GM11168 (cell line): Measurements from ENCODE around the gene MAP2K2.
"Not testable (repeated sequence)": the region's sequence is repeated elsewhere in the genome, so short reads cannot be mapped to it uniquely, and the experiment has no call there.

Source experiments
- in situ Hi-C: fragments of 300-500 bp; cut with MboI; formaldehyde crosslinking; loops from one replicate; pipeline ENCODE4 v1.12.0; 2022; ENCODE audit warnings: low sequenced_read_pairs; ENCODE audit not compliant: unreplicated experiment

The MAP2K2 gene

DNA sequence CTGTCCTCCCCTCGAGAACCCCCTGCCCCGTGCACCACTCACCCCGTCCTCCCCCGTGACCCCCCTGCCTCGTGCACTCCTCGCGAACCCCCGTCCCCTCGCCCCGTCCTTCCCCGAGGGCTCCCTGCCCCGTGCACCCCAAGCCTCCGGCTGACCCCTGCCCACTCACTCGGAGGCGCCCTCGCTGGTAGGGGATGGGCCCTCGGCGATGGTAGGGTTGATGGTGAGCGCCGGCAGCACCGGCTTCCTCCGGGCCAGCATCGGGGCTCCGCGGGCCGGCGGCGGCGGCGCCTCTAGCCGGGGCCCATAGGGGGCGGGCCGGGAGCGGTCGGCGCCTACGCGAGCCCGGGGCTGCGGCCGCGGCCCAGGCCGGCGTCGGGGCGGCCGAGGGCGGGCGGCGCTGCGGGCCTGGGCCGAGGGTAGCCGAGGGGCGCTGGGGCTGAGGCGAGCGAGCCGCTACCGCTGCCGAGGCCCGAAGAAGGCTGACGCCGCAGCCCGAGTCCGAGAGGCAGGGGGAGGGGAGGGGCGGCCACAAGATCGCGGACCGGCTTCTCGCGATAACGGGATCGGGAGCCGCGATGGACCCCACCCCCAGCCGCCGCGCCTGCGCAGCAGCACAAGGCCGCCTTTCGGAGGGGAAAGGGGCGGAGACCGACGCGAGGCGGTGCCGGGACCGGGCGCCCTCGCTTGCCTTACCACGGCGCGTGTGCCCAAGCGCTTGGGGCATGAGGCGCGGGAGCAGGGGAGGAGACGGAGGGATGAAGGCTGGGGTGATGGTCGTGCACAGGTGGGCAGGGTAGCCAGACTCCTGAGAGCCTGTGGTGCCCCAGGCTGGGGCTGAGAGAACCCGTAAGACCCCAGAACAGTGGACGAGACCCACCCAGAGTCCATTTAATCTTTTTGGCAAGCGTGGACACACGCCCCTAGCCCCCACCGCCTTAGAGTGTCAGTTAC is at the start of gene MAP2K2:
Gene MAP2K2 (minus strand): TSS at position 508 of the 954 bp plus-strand sequence. CDS start 247 bp downstream, at position 261.
- in situ Hi-C loops = no loop called here

DNA sequence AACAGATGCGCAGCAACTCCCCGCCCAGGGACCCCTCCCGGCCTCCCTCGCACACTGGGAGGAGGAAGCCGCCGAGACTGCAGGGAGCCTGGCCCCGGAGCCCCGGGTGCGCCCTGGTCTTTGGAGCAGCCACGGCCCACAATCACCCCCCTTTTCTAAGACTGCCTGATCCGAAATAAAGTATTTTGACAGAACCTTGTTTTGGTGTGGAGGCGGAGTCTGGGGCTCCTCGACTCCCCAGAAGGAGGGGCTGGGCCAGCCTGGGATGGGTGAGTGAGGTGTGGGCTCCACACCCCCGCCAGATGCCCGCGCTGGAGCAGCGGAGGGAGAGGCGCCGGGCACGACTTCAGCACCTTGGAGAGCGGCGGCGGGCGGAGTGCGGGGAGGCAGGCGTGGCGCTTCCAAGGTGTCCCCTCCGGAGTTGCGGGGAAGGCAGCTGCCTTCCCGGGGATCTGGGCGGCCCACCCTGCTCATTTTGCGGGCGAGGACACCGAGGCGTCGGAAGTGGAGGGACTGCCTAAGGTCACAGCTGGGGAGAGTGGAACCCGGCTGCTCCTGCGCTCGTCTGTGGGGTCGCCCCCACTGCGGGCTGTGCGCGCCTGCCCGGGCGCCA is 49.0 kb upstream of the MAP2K2 start:
- in situ Hi-C loops = no loop called here

DNA sequence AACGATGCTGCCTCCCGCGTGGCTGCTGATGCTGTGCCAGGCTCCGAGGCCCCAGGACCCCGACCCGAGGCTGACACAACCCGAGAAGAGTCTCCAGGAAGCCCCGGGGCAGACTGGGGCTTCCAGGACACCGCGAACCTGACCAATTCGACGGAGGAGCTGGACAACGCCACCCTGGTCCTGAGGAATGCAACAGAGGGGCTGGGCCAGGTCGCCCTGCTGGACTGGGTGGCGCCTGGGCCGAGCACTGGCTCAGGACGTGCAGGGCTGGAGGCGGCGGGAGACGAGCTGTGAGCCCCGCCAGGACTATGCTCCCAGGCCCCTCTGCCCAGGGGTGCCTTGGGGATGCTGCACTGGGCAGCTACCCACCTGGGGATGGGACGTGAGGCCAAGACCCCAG is 47.8 kb upstream of the MAP2K2 start:
- in situ Hi-C loops = no loop called here

DNA sequence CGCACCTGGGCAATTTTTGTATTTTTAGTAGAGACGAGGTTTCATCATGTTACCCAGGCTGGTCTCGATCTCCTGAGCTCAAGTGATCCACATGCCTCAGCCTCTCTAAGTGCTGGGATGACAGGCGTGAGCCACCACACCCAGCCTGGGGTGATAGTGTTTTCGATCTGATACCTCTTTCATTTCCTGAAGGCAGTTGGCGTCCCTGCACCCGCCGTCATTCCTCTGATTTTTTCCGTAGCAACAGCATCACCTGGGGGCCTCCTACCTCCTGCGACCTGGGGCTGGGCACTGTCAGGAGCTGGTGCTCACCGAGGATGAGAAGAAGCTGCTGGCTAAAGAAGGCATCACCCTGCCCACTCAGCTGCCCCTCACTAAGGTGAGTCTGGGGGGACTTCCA is 40.3 kb upstream of the MAP2K2 start:
- in situ Hi-C loops = no loop called here

DNA sequence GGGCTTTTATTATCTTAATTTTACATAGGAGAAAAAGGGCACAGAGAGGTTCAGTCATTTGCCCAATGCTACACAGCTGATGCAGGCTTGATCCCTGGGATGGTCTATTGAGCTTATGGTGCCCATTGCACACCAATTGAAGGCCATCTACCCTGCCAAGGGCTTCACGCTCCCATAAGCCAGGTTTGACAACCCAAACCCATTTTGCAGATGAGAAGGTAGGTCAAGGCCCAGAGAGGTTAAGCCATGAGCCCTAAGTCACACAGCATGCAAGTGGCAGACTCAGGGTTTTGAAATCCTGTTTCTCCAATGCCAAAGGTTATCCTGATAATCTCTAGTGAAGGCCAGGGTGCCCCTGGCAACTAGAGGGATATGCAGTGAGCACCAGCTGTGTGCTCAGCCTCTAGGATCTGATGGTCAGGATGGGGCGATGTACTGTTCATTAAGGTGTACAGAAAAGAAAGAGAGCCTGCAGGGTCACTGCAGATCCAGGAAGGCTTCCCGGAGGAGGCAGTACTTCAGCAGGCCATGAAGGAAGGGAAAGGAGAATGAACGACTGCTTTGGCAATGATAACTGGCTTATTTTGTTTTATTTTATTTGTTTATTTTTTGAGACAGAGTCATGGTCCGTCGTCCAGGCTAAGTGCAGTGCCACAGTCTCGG is 37.6 kb upstream of the MAP2K2 start:
- in situ Hi-C loops = no loop called here

DNA sequence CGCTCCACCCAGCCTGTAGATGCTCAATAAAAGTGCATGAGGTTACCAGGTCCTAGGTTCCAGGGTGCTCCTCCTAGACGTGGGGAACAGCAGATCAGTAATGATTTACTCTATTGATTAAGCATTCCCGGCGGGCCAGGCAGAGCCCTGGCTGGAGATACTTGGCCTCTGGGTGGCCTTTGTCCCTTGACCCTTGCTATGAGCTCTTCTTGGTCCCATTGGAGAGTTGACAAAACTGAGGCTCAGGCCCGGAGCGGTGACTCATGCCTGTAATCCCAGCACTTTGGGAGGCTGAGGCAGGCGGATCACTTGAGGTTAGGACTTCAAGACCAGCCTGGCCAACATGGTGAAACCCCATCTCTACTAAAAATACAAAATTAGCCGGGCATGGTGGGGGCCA is 34.0 kb upstream of the MAP2K2 start:
- in situ Hi-C loops = not testable (repeated sequence)

DNA sequence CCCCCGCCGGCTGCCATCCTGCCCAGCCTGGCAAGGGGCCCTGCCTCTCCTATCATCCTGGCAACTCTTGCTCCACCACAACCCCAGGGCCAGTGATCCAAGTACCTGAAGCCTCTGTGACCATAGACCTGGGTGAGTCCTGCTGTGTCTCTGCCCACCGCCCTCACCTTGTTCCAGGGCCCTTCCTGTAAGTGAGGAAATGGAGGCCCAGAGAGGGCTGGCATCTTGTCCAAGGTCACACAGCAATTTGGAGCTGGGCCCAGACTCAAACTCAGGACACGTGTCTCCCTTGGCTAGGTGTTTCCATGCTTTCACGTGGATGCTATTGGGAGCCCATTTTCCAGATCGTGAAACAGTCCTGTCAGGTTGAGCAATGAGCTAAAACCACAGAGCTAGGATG is 33.2 kb upstream of the MAP2K2 start:
- in situ Hi-C loops = no loop called here

DNA sequence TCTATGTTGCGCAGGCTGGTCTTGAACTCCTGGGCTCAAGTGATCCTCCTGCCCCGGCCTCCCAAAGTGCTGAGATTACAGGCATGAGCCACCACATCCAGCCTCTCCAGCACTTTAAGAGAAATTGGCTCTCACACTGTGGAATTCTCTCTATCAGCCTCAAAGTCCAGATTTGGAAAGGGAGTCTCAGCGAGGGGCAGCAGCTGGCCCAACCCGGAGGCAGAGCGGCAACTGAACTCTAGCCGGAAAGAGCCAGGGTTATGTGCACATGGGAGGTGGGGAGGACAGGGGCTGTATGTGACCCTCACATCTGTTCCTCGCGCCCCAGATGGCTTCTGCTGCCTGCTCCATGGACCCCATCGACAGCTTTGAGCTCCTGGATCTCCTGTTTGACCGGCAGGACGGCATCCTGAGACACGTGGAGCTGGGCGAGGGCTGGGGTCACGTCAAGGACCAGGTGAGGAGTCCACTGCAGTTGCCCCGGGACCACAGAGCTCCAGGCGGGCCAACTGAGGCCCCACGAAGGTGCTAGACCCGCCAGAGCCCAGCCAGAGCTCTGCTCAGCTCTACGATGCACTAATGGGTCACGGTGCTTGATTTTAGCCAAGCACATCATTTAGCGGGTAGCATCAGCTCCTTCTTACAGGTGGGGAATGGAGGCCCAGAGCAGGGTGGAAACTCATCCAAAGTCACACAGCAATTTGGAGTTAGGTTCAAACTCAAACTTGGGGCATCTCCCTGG is 30.8 kb upstream of the MAP2K2 start:
- in situ Hi-C loops = no loop called here

DNA sequence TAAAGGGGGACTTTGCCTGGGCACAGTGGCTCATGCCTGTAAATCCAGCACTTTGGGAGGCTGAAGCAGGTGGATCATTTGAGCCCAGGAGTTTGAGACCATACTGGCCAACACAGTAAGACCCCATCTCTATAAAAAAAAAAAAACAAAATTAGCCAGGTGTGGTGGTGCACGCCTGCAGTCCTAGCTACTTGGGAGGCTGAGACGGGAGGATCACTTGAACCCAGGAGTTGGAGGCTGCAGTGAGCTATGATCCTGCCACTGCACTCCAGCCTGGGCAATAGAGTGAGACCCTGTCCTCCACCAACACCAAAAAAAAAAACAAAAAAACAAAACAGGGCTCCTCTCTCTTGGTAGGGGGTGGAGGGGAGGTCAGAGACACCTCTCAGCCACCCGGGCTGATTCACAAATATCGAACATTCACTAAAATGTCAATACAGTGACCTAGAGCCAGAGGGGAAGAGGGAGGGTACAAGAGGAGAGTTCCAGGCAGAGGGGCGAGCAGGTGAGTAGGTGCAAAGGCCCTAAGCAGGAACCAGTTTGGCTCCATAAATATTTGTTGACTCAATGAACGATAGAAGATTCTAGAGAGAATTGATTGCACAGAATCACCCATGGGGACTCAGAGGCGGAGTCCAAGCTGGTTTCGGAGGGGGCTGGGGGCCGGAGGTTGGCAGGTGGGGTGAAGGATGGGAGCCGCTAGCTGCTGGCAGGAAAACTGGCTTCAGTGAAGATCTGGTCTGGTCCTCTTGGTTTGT is 28.5 kb upstream of the MAP2K2 start:
- in situ Hi-C loops = no loop called here

DNA sequence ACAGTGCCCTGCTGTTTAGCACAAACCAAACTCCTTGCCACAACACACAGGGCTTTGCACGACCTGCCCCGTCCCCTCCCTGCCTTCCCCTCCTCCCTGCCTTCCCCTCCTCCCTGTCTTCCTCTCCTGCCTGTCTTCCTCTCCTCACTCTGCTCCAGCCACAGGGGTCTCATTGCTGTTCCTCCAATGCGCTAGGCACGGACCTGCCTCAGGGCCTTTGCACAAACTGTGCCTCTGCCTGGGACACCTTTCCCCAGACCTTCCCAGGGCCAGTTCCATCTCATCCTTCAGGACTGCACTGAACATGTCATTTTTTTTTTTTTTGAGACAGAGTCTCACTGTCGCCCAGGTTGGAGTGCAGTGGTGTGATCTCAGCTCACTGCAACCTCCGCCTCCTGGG is 27.7 kb upstream of the MAP2K2 start:
- in situ Hi-C loops = no loop called here

DNA sequence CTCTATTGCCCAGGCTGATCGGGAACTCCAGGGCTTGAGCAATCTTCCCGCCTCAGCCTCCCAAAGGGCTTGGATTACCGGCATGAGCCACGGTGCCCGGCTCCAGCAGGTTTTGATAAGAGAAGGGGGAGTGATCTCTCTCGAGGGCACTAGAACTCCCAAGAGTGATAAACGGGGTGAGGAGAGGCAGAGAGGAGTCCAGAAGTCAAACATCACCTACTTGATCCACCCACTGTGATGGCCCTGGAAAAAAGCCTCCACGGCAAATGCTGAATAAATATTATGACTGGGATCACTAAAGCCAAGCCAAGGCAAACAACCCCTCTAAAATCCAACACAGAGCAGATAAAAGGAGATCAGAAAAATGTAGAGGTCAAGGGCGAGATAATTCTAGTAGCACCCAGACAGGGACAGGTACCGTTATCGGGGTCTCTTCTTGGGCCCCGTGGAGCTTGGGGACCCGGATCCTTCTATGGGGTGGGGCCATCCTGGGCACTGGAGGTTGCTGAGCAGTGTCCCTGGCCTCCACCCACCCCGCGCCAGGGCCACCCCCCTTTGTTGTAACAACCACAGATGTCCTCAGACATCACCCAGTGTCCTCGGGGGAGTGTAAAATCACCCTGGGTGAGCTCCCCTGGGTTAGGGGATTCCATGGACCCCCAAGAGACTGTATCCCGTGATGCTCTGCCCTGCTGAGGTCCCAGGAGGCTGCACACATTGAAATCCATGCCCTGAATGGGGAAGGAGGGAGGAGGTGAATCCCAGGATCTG is 25.8 kb upstream of the MAP2K2 start:
- in situ Hi-C loops = no loop called here

DNA sequence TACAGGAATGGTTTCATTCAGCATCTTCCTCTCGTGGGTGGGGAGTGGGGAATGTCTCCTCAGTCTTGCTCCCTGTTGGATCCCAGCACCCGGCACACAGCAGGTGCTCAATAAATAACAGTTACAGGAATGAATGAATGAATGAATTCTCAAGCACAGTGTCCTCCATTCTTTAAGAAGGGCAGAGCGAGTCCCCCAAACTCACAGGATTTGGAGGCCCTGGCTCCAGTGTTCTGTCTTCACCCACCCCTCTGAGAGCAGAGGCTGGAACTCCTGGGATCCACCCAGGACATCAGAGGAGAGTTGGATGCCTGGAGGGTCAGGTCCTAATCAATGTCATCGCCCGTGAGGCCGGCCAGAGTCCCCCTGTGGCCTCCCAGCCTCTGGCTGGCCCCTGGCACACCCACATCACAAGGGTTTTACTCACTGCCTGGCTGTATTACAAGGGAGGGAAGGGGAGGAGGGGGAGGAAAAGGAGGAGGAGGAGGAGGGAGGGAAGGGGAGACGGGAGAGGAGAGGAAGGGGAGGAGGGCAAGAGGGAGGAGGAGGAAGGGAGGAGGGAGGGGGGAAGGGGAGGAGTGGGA is 20.8 kb upstream of the MAP2K2 start:
- in situ Hi-C loops = no loop called here

DNA sequence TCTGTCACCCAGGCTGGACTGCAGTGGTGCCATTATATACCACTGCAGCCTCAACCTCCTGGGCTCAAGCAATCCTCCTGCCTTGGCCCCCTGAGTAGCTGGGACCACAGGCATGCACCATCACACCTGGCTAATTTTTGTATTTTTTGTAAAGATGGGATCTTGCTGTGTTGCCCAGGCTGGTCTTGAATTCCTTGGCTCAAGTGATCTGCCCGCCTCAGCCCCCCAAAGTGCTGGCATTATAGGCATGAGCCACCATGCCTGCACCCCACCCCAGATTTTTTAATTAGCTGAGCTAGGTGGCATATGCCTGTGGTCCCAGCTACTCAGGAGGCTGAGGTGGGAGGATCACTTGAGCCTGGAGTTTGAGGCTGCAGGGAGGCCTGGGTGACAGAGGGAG is 19.0 kb upstream of the MAP2K2 start:
- in situ Hi-C loops = not testable (repeated sequence)

DNA sequence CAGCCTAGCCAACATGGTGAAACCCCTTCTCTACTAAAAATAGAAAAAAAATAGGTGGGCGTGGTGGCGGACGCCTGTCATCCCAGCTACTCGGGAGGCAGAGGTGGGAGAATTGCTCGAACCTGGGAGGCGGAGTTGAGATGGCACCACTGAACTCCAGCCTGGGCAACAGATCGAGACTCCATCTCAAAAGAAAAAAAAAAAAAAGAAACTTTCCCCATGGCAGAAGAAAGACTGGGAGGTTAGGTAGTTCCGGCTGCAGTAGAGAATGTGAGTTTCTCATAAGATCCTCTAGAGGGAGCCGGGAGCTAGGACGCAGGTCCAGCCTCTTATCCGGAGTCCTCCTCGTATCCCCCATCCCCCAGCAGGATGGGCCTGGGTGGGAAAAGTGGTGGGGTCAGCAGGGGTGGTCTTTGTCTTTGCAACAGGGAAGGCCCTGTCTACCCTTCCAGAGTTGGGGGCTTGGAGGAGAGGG is 16.4 kb upstream of the MAP2K2 start:
- in situ Hi-C loops = no loop called here

DNA sequence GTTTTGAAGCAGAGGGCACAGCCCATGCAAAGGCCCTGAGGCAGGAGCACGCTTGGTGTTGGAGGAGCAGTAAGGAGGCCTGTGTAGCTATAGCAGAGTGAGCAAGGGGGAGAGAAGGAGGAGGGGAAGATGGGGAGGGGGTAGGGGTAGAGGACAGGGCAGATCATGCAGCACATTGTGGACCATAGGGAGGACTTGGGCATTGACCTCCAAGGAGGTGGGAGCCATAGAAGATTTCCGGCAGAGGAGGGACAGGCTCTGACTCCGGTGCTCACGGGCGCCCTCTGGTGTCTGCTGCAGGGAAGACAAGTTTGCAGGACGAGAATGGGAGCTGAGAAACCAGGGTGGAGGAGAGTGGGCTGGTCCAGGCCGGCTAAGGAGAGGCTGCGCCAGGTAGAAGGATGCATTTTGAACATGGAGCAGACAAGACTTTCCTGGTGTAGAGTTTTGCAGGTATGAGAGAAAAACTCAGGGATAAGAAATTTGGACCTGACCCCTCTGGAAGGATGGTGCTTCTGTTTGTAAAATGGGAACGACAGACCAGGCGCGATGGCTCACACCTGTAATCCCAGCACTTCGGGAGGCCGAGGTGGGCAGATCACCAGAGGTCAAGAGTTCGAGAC is 15.8 kb upstream of the MAP2K2 start:
- in situ Hi-C loops = no loop called here

DNA sequence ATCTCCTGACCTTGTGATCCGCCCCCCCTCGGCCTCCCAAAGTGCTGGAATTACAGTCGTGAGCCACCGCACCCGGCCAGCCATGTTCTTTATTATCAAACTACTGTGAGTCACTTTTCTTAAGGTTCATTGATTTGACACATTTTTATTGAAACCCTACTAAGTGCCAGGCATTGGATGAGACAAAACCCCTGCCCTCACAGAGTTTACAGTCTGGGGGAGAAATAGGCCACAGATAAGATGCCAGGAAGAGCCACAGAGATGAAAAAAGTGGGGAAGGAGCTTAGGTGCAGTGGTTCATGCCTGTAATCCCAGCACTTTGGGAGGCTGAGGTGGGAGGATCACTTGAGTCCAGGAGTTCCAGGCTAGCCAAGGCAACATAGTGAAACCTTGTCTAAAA is 14.5 kb upstream of the MAP2K2 start:
- in situ Hi-C loops = no loop called here

DNA sequence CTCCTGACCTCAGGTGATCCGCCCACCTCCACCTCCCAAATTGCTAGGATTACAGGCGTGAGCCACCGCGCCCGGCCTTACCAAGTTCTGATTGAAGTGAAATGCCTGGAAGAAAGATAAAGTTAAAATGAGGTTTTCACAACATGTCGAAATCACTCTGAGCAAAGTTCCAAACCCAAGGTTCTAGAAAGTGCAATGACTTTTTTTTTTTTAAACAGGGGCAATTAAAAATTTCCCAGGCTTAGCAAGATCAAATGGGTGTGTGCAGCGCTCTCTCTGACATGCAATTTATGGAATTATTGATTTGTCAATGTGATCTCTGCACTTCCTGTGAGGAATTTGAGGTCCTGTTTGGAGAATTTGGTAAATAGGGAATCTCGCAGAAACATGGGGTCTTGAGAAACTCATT is 12.8 kb upstream of the MAP2K2 start:
- in situ Hi-C loops = no loop called here

DNA sequence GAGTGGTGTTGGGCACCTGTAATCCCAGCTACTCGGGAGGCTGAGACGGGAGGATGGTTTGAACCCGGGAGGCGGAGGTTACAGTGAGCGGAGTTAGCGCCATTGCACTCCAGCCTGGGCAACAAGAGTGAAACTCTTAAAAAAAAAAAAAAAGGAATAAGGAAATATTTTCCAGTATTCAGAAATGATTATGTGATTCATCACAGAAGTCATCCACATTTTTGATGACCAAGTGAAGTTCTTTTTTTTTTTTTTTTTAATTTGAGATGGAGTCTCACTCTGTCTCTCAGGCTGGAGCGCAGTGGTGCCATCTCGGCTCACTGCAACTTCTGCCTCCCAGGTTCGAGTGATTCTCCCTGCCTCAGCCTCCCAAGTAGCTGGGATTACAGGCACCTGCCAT is 11.5 kb upstream of the MAP2K2 start:
- in situ Hi-C loops = not testable (repeated sequence)
